H1 (cell line): ENCODE results near the gene MRPL17. TPM values are rescaled to one million over a fixed set of nuclear protein-coding genes. Genes with fewer than 3 reads are reported as not detected.

Experiments
- CTCF ChIA-PET: fragments of 300-600 bp; sonication (Branson Sonifier 250); formaldehyde crosslinking; loops from one replicate; lab custom pipeline; 2021; ENCODE audit not compliant: partially characterized antibody; lab: Charles Lee
- POLR2A ChIA-PET: fragments of 300-600 bp; sonication (Branson Sonifier 250); formaldehyde crosslinking; loops from one replicate; lab custom pipeline; 2021; ENCODE audit warnings: inconsistent platforms; ENCODE audit not compliant: partially characterized antibody; lab: Charles Lee
- DNase-seq, 2 experiments: peaks; one replicate each; pipeline versions ENCODE4 v3.0.0 to v3.0.0-alpha.2; 2010 to 2022; ENCODE audit warnings: low spot score in 2 of 2, low read depth in 1 of 2, mixed read lengths in 1 of 2
- FAIRE-seq: peaks from 2 replicates; lab custom pipeline; 2011; peaks lifted over from hg19 to GRCh38; lab: Jason Lieb, UNC
- H2AFZ ChIP-seq: 2 replicates; pipeline ENCODE4 v1.8.1; 2012; ENCODE audit warnings: low read length, inconsistent platforms
- H2AK5ac ChIP-seq: 2 replicates; pipeline ENCODE4 v1.6.1; 2013; ENCODE audit warnings: low read depth, low read length
- H2BK120ac ChIP-seq: replicated peaks from 2 replicates; pipeline ENCODE3; 2013; ENCODE audit warnings: low read depth, low read length, inconsistent platforms
- H2BK12ac ChIP-seq: 2 replicates; pipeline ENCODE4 v1.6.1; 2013; ENCODE audit warnings: low read depth, low read length
- H2BK15ac ChIP-seq: 2 replicates; pipeline ENCODE4 v1.6.1; 2013; ENCODE audit warnings: low read length
- H2BK20ac ChIP-seq: 2 replicates; pipeline ENCODE4 v1.6.1; 2013; ENCODE audit warnings: low read length
- H2BK5ac ChIP-seq: 2 replicates; pipeline ENCODE4 v1.6.1; 2013; ENCODE audit warnings: low read depth, low read length
- H3K14ac ChIP-seq: 2 replicates; pipeline ENCODE4 v1.6.1; 2013; ENCODE audit warnings: inconsistent platforms; ENCODE audit not compliant: insufficient read length
- H3K18ac ChIP-seq: 2 replicates; pipeline ENCODE4 v1.6.1; 2013; ENCODE audit warnings: low read length; ENCODE audit errors: extremely low read depth
- H3K23ac ChIP-seq: 2 replicates; pipeline ENCODE4 v1.6.1; 2013; ENCODE audit warnings: inconsistent platforms; ENCODE audit not compliant: insufficient read length
- H3K23me2 ChIP-seq: 2 replicates; pipeline ENCODE4 v1.6.1; 2013; ENCODE audit warnings: low read depth, low read length
- H3K27ac ChIP-seq: 2 replicates; pipeline ENCODE4 v1.6.1; 2011; ENCODE audit warnings: low read depth, low read length, inconsistent platforms
- H3K27me3 ChIP-seq, 4 experiments: replicated peaks in 1 of 4; 1 replicate in 1 of 4; 2 replicates in 3 of 4; pipeline versions ENCODE4 v1.6.1 to v1.8.1; 2011 to 2013; ENCODE audit warnings: low read length in 3 of 4, mild to moderate bottlenecking in 3 of 4, inconsistent platforms in 2 of 4, mixed read lengths in 2 of 4, moderate library complexity in 1 of 4; ENCODE audit not compliant: control insufficient read depth in 3 of 4, insufficient read depth in 3 of 4; ENCODE audit errors: extremely low read depth in 1 of 4
- H3K36me3 ChIP-seq, 4 experiments: 2 replicates each; pipeline versions ENCODE4 v1.6.1 to v1.8.1; 2011 to 2013; ENCODE audit warnings: mild to moderate bottlenecking in 4 of 4, low read length in 3 of 4, moderate library complexity in 2 of 4, control low read depth in 1 of 4, inconsistent platforms in 1 of 4; ENCODE audit not compliant: insufficient read depth in 4 of 4, control insufficient read depth in 2 of 4
- H3K4ac ChIP-seq: replicated peaks from 2 replicates; pipeline ENCODE3; 2013; ENCODE audit warnings: low read length, low read depth, mixed read lengths, inconsistent platforms; ENCODE audit not compliant: insufficient read length
- H3K4me1 ChIP-seq, 4 experiments: replicated peaks in 1 of 4; 1 replicate in 1 of 4; 2 replicates in 3 of 4; pipeline versions ENCODE4 v1.6.1 to v1.8.1; 2011 to 2013; ENCODE audit warnings: low read length in 3 of 4, inconsistent platforms in 2 of 4, mixed read lengths in 1 of 4; ENCODE audit not compliant: insufficient read depth in 4 of 4, control insufficient read depth in 3 of 4
- H3K4me2 ChIP-seq, 2 experiments: 2 replicates each; pipeline versions ENCODE4 v1.6.1 to v1.8.1; 2011 to 2013; ENCODE audit warnings: low read depth in 2 of 2, low read length in 2 of 2, control low read depth in 1 of 2, inconsistent platforms in 1 of 2, mild to moderate bottlenecking in 1 of 2; ENCODE audit not compliant: insufficient read depth in 1 of 2
- H3K4me3 ChIP-seq, 4 experiments: fragments of 200-600, 300-600 bp in 1 of 4; sonication (generic), shearing (Covaris generic), sonication (Bioruptor Twin) in 1 of 4; 2 replicates each; pipeline versions ENCODE4 v1.5.1 to v1.8.1; 2011 to 2016; ENCODE audit warnings: low read length in 4 of 4, low read depth in 3 of 4, control low read depth in 2 of 4, inconsistent platforms in 2 of 4, mild to moderate bottlenecking in 2 of 4, mixed read lengths in 1 of 4, moderate library complexity in 1 of 4; ENCODE audit not compliant: insufficient read depth in 2 of 4; ENCODE audit errors: extremely low read depth in 1 of 4
- H3K56ac ChIP-seq: replicated peaks from 2 replicates; pipeline ENCODE3; 2013; ENCODE audit warnings: low read depth, mild to moderate bottlenecking, mixed read lengths, low read length, inconsistent platforms; ENCODE audit not compliant: insufficient read length
- H3K79me1 ChIP-seq: 2 replicates; pipeline ENCODE4 v1.6.1; 2013; ENCODE audit warnings: low read depth, low read length, control low read depth
- H3K79me2 ChIP-seq, 2 experiments: 2 replicates each; pipeline versions ENCODE4 v1.6.1 to v1.8.1; 2012 to 2013; ENCODE audit warnings: low read length in 2 of 2, mild to moderate bottlenecking in 2 of 2, inconsistent platforms in 1 of 2; ENCODE audit not compliant: insufficient read depth in 2 of 2, control insufficient read depth in 1 of 2
- H3K9ac ChIP-seq, 4 experiments: replicated peaks in 1 of 4; 1 replicate in 1 of 4; 2 replicates in 3 of 4; pipeline versions ENCODE4 v1.6.1 to v1.8.1; 2011 to 2013; ENCODE audit warnings: low read depth in 3 of 4, low read length in 3 of 4, control low read depth in 2 of 4, mild to moderate bottlenecking in 2 of 4, moderate library complexity in 2 of 4, inconsistent platforms in 1 of 4; ENCODE audit errors: extremely low read depth in 1 of 4
- H3K9me3 ChIP-seq, 2 experiments: 2 replicates each; pipeline versions ENCODE4 v1.6.1 to v1.8.1; 2012 to 2013; ENCODE audit warnings: mild to moderate bottlenecking in 2 of 2, moderate library complexity in 2 of 2, control low read depth in 1 of 2, inconsistent platforms in 1 of 2, low read depth in 1 of 2, low read length in 1 of 2, mixed read lengths in 1 of 2; ENCODE audit not compliant: insufficient read depth in 2 of 2
- H4K20me1 ChIP-seq, 2 experiments: replicated peaks in 1 of 2; 2 replicates each; pipeline versions ENCODE3 to v1.8.1; 2011 to 2013; ENCODE audit warnings: inconsistent platforms in 2 of 2, low read length in 2 of 2, mild to moderate bottlenecking in 1 of 2; ENCODE audit not compliant: insufficient read depth in 2 of 2, control insufficient read depth in 1 of 2
- H4K5ac ChIP-seq: 2 replicates; pipeline ENCODE4 v1.6.1; 2013; ENCODE audit warnings: low read length, low read depth, mixed read lengths, inconsistent platforms; ENCODE audit not compliant: insufficient read length
- H4K8ac ChIP-seq: 2 replicates; pipeline ENCODE4 v1.8.0; 2013; ENCODE audit warnings: mild to moderate bottlenecking, moderate library complexity, low read length, inconsistent platforms; ENCODE audit not compliant: insufficient read depth; ENCODE audit errors: extremely low read depth
- H4K91ac ChIP-seq: replicated peaks from 2 replicates; pipeline ENCODE3; 2013; ENCODE audit warnings: low read length, mixed read lengths, inconsistent platforms; ENCODE audit not compliant: insufficient read length
- BRCA1 ChIP-seq: IDR thresholded peaks from 2 replicates; pipeline ENCODE4 v1.6.1; 2012; ENCODE audit warnings: low read depth, low read length, improper control_type of control experiment
- CBX8 ChIP-seq: fragments of 300-800, 300-1000 bp; sonication (generic); IDR thresholded peaks from 2 replicates; pipeline ENCODE4 v1.7.1; 2016; ENCODE audit warnings: low read depth, low read length, borderline replicate concordance
- CEBPB ChIP-seq: IDR thresholded peaks from 2 replicates; pipeline ENCODE4 v1.6.1; 2012; ENCODE audit warnings: low read depth, low read length
- POLR2A ChIP-seq, 2 experiments: IDR thresholded peaks; 1 replicate in 1 of 2; 2 replicates in 1 of 2; pipeline ENCODE4 v1.6.1; 2011; ENCODE audit warnings: low read depth in 2 of 2, low read length in 2 of 2, mild to moderate bottlenecking in 2 of 2; ENCODE audit errors: control extremely low read depth in 1 of 2
- POLR2AphosphoS5 ChIP-seq: IDR thresholded peaks from 2 replicates; pipeline ENCODE4 v1.6.1; 2011; ENCODE audit warnings: low read depth, low read length
- RAD21 ChIP-seq, 2 experiments: IDR thresholded peaks in 1 of 2; conservative IDR thresholded peaks in 1 of 2; 2 replicates each; pipeline ENCODE4 v1.6.1; 2011; ENCODE audit warnings: low read depth in 2 of 2, low read length in 2 of 2, improper control_type of control experiment in 1 of 2, inconsistent platforms in 1 of 2, mild to moderate bottlenecking in 1 of 2, moderate library complexity in 1 of 2
- RXRA ChIP-seq: IDR thresholded peaks from 2 replicates; pipeline ENCODE4 v1.6.1; 2011; ENCODE audit warnings: low read depth, mild to moderate bottlenecking, low read length, moderate library complexity; ENCODE audit not compliant: insufficient read depth
- SIRT6 ChIP-seq: IDR thresholded peaks from one replicate; pipeline ENCODE4 v1.7.1; 2012; ENCODE audit warnings: low read length, inconsistent platforms
- TAF1 ChIP-seq: IDR thresholded peaks from 2 replicates; pipeline ENCODE4 v1.6.1; 2011; ENCODE audit warnings: mild to moderate bottlenecking, low read depth, low read length
- TAF7 ChIP-seq: optimal IDR thresholded peaks from 2 replicates; pipeline ENCODE3; 2011; ENCODE audit warnings: low read depth, mild to moderate bottlenecking, inconsistent platforms, low read length, moderate library complexity, borderline replicate concordance
- TEAD4 ChIP-seq: IDR thresholded peaks from 2 replicates; pipeline ENCODE4 v1.6.1; 2012; ENCODE audit warnings: low read depth, low read length, inconsistent platforms, mixed read lengths
- polyA plus RNA-seq, 7 experiments: library from polyadenylated mRNA; depleted of rRNA in 3 of 7; stranded (reverse) in 5 of 7; unstranded in 2 of 7; fragments of >200 nt in 5 of 7; fragments of 200-250 nt in 2 of 7; gene quantifications; 1 replicate in 5 of 7; 2 replicates in 1 of 7; 4 replicates in 1 of 7; pipeline versions ENCODE4 v1.2.1 to v1.2.3, GENCODE V29; 2011 to 2013; ENCODE audit warnings: missing spikeins in 2 of 7, mixed read lengths in 2 of 7
- total RNA-seq: library from RNA; stranded (reverse); fragmentation: NEBNext Ultra II Directional; extraction: Animal tissue kit (Norgen Biotek cat#: 25700); gene quantifications from 2 replicates; pipeline ENCODE4 v1.2.1, GENCODE V29; 2021

MRPL17 gene
- total and polyA plus RNA-seq, 2 of the 8 experiments (the other 6 are each of a cell fraction or from before 2014, with no cell fraction given): 55.7 to 70.5 TPM

- Histone ChIP-seq H3K79me2 (peaks cover 0 to 18% of the 10 kb centered on the region in 2 experiments; a peak in 3 of 4 replicates), H3K23me2 (peaks cover 6% of the 10 kb centered on the region; the same call in 1 of the 2 replicates), H3K79me1 (no peaks in the 10 kb centered on the region), H2BK15ac (no peak overlapping the region), H2AK5ac (no peak overlapping the region), H2BK12ac (no peak overlapping the region), H3K56ac (no peak overlapping the region), H4K91ac (no peak overlapping the region), H3K18ac (no peak overlapping the region), H3K14ac (no peak overlapping the region), H2BK120ac (no peak overlapping the region), H3K9me3 (no peaks in the 10 kb centered on the region), H3K27ac (no peak overlapping the region), H3K9ac (no peak overlapping the region), H3K27me3 (no peaks in the 10 kb centered on the region), H4K5ac (no peak overlapping the region), H2BK20ac (no peak overlapping the region), H3K4me1 (peaks cover 2 to 8% (median 5%) of the 10 kb centered on the region in 4 experiments; a peak in 4 of 7 replicates), H2AFZ (no peak overlapping the region), H3K36me3 (peaks cover 2 to 12% (median 5%) of the 10 kb centered on the region in 4 experiments; a peak in 7 of 8 replicates), H3K4me3 (no peak overlapping the region), H3K4me2 (no peak overlapping the region), H2BK5ac (no peak overlapping the region), H3K23ac (no peak overlapping the region), H4K8ac (no peak overlapping the region), H4K20me1 (peaks cover 0 to 4% of the 10 kb centered on the region in 2 experiments), H3K4ac (no peak overlapping the region)
- no peak for FAIRE-seq
- ChIA-PET POLR2A (no interaction called here), CTCF (interaction anchor here (0.6 to 2.9 kb wide), 5 partner anchors 18 to 435 kb away, joined by 3 to 11 read pairs (median 3); no protein-coding TSS in a partner anchor)
- DNase-seq: no peak
- TF ChIP-seq BRCA1: no peak
- TF ChIP-seq POLR2AphosphoS5: no peak
- TF ChIP-seq TAF7: no peak
- TF ChIP-seq RAD21 (IDR thresholded peaks at IDR 0.05 in 1 of 2, conservative IDR thresholded peaks at IDR 0.05 in 1 of 2; ENCODE audit: low read depth in 2 of 2, low read length in 2 of 2): no peak
- TF ChIP-seq CBX8: no peak
- no peak for TF ChIP-seq POLR2A (IDR thresholded peaks at IDR 0.05; ENCODE audit: control extremely low read depth in 1 of 2, low read depth in 2 of 2, low read length in 2 of 2)
- no peak for TF ChIP-seq SIRT6
- no peak for TF ChIP-seq CEBPB
- no peak for TF ChIP-seq TEAD4
- no peak for TF ChIP-seq TAF1
- no peak for TF ChIP-seq RXRA
Observed at GRCh38 chr11:6686006-6686405, 2.9 kb upstream of the MRPL17 start.
